MG63 (cell line): Measurements from ENCODE around the gene GPSM1. TPM values are rescaled to one million over a fixed set of nuclear protein-coding genes. Genes with fewer than 3 reads are reported as not detected.
A peak's percentile ranks its signal among the peaks of the same experiment; 100 is the strongest.

ENCODE experiments used
- DNase-seq: peaks from one replicate; pipeline ENCODE4 v3.0.0-alpha.2; 2020
- H3K27me3 ChIP-seq: fragments of 250-450 bp; sonication (Bioruptor Pico); 2 replicates; pipeline ENCODE4 v1.5.1; 2020; ENCODE audit warnings: mild to moderate bottlenecking, moderate library complexity
- H3K36me3 ChIP-seq: fragments of 250-450 bp; sonication (Bioruptor Pico); 2 replicates; pipeline ENCODE4 v1.5.1; 2020; ENCODE audit warnings: mild to moderate bottlenecking, moderate library complexity
- H3K4me3 ChIP-seq: fragments of 250-450 bp; sonication (Bioruptor Pico); 2 replicates; pipeline ENCODE4 v1.5.1; 2020; ENCODE audit warnings: mild to moderate bottlenecking, moderate library complexity
- H3K9me3 ChIP-seq: fragments of 250-450 bp; sonication (Bioruptor Pico); 2 replicates; pipeline ENCODE4 v1.5.1; 2020; ENCODE audit warnings: mild to moderate bottlenecking, moderate library complexity
- total RNA-seq: library from RNA; depleted of rRNA; stranded (reverse); fragments of >200 nt; shearing (Covaris generic); gene quantifications from 2 replicates; pipeline ENCODE4 v1.2.3, GENCODE V29; 2014; ENCODE audit warnings: low replicate concordance

The GPSM1 gene
- total RNA-seq, 1 experiment from 2014 or later: 46.3 TPM

- Histone ChIP-seq H3K36me3 (no peaks in the 10 kb centered on the region), H3K9me3 (no peaks in the 10 kb centered on the region), H3K4me3 (no peak overlapping the region), H3K27me3 (no peaks in the 10 kb centered on the region)
- DNase-seq: no peak
Measured at GRCh38 chr9:136322756-136323330, 4.5 kb upstream of the GPSM1 start.

- Histone ChIP-seq H3K27me3 (no peaks in the 10 kb centered on the region), H3K36me3 (no peaks in the 10 kb centered on the region), H3K9me3 (no peaks in the 10 kb centered on the region), H3K4me3 (no peak overlapping the region)
- DNase-seq: no peak
Measured at GRCh38 chr9:136323371-136323789, 4.0 kb upstream of the GPSM1 start.

GRCh38 chr9:136324501-136325300 lies 2.6 kb upstream of the GPSM1 start:
- no peaks in the 10 kb centered on the region for H3K9me3 ChIP-seq
- peaks cover 7% of the 10 kb centered on the region; the same call in 1 of the 2 replicates for H3K36me3 ChIP-seq
- H3K4me3 ChIP-seq: no peak overlapping the region
- H3K27me3 ChIP-seq: no peaks in the 10 kb centered on the region
- DNase-seq: no peak

GRCh38 chr9:136325358-136325757 lies 2.0 kb upstream of the GPSM1 start:
- Histone ChIP-seq H3K9me3 (no peaks in the 10 kb centered on the region), H3K27me3 (no peaks in the 10 kb centered on the region)

GRCh38 chr9:136326061-136326760 lies 1.1 kb upstream of the GPSM1 start:
- Histone ChIP-seq H3K9me3 (no peaks in the 10 kb centered on the region), H3K4me3 (peak overlapping the region; percentile 45), H3K36me3 (peaks cover 7% of the 10 kb centered on the region; the same call in 1 of the 2 replicates), H3K27me3 (no peaks in the 10 kb centered on the region)
- peak; percentile 85 for DNase-seq

More at GRCh38 chr9:136325358-136325757, 2.0 kb upstream of the GPSM1 start:
- Histone ChIP-seq H3K36me3 (peaks cover 7% of the 10 kb centered on the region; the same call in 1 of the 2 replicates), H3K4me3 (no peak overlapping the region)
- DNase-seq: no peak

- peaks cover 7% of the 10 kb centered on the region; the same call in 1 of the 2 replicates for H3K36me3 ChIP-seq
- H3K27me3 ChIP-seq: no peaks in the 10 kb centered on the region
- peak overlapping the region; percentile 45 for H3K4me3 ChIP-seq
- no peak for DNase-seq
- no peaks in the 10 kb centered on the region for H3K9me3 ChIP-seq
Measured at GRCh38 chr9:136326761-136327303, 507 bp upstream of the GPSM1 start.

GRCh38 chr9:136328011-136328621 lies 777 bp downstream of the GPSM1 start:
- DNase-seq: no peak
- H3K27me3 ChIP-seq: no peaks in the 10 kb centered on the region
- peak overlapping the region; percentile 75 for H3K4me3 ChIP-seq
- H3K9me3 ChIP-seq: no peaks in the 10 kb centered on the region
- peaks cover 7% of the 10 kb centered on the region; the same call in 1 of the 2 replicates for H3K36me3 ChIP-seq

GRCh38 chr9:136328622-136329041 lies 1.3 kb downstream of the GPSM1 start:
- no peaks in the 10 kb centered on the region for H3K9me3 ChIP-seq
- DNase-seq: peak; percentile 32
- no peaks in the 10 kb centered on the region for H3K27me3 ChIP-seq
- peaks cover 11% of the 10 kb centered on the region for H3K36me3 ChIP-seq
- peak overlapping the region; percentile 75 for H3K4me3 ChIP-seq

GRCh38 chr9:136329211-136329627 lies 1.9 kb downstream of the GPSM1 start:
- no peaks in the 10 kb centered on the region for H3K27me3 ChIP-seq
- no peak for DNase-seq
- peak overlapping the region; percentile 75 for H3K4me3 ChIP-seq
- peaks cover 11% of the 10 kb centered on the region for H3K36me3 ChIP-seq
- H3K9me3 ChIP-seq: no peaks in the 10 kb centered on the region

- no peak for DNase-seq
- peaks cover 11% of the 10 kb centered on the region for H3K36me3 ChIP-seq
- no peaks in the 10 kb centered on the region for H3K9me3 ChIP-seq
- H3K27me3 ChIP-seq: no peaks in the 10 kb centered on the region
- H3K4me3 ChIP-seq: peak overlapping the region; percentile 75
Measured at GRCh38 chr9:136329636-136330405, 2.5 kb downstream of the GPSM1 start.

- H3K4me3 ChIP-seq: no peak overlapping the region
- H3K27me3 ChIP-seq: no peaks in the 10 kb centered on the region
- no peak for DNase-seq
- H3K36me3 ChIP-seq: peaks cover 13% of the 10 kb centered on the region
- no peaks in the 10 kb centered on the region for H3K9me3 ChIP-seq
Measured at GRCh38 chr9:136330406-136330990, 3.2 kb downstream of the GPSM1 start.

GRCh38 chr9:136331030-136331429 lies 3.7 kb downstream of the GPSM1 start:
- DNase-seq: no peak
- Histone ChIP-seq H3K9me3 (no peaks in the 10 kb centered on the region), H3K27me3 (no peaks in the 10 kb centered on the region), H3K36me3 (peaks cover 13% of the 10 kb centered on the region), H3K4me3 (no peak overlapping the region)

- H3K4me3 ChIP-seq: no peak overlapping the region
- H3K36me3 ChIP-seq: peaks cover 20% of the 10 kb centered on the region
- no peak for DNase-seq
- no peaks in the 10 kb centered on the region for H3K9me3 ChIP-seq
- H3K27me3 ChIP-seq: no peaks in the 10 kb centered on the region
Measured at GRCh38 chr9:136331556-136332481, 4.5 kb downstream of the GPSM1 start.

GRCh38 chr9:136332482-136332983 lies 5.2 kb downstream of the GPSM1 start:
- H3K36me3 ChIP-seq: peaks cover 24% of the 10 kb centered on the region
- no peak for DNase-seq
- H3K27me3 ChIP-seq: no peaks in the 10 kb centered on the region
- H3K4me3 ChIP-seq: no peak overlapping the region
- no peaks in the 10 kb centered on the region for H3K9me3 ChIP-seq
